ENCODE results near the gene UTP11. TPM values are rescaled to one million over a fixed set of nuclear protein-coding genes. Genes with fewer than 3 reads are reported as not detected.

UTP11 gene
- total RNA-seq, 1 donor from 2014 or later, result 39.6 TPM

DNA sequence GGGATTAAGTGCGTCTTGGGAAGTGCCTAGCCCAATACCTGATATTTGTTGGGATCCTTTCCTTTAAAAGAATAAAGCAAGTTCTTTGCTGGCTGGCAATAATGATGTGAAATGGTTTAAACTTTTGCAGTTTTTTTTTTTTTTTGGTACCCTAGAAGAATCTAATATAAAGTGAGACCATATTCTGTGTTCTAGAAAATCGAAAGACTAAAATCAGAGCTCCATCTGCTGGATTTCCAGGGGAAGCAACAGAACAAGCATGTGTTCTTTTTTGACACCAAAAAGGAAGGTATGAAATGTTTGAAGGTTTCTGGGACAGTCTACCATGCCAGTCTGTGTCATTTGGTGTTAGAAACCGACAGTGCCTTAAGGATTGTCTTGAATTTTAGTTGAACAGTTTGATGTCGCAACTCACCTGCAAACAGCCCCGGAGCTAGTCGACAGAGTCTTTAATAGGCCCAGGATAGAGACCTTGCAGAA lies 6.4 kb downstream of the UTP11 start:
- no peak overlapping the region for H3K27ac ChIP-seq (replicated peaks)
- H3K4me1 ChIP-seq, result peaks cover 63% of the 10 kb centered on the region
- H3K27me3 ChIP-seq (ENCODE audit: low read depth), result no peaks in the 10 kb centered on the region
- no peaks in the 10 kb centered on the region for H3K9me3 ChIP-seq (replicated peaks)
- TF ChIP-seq, protein P1, sequence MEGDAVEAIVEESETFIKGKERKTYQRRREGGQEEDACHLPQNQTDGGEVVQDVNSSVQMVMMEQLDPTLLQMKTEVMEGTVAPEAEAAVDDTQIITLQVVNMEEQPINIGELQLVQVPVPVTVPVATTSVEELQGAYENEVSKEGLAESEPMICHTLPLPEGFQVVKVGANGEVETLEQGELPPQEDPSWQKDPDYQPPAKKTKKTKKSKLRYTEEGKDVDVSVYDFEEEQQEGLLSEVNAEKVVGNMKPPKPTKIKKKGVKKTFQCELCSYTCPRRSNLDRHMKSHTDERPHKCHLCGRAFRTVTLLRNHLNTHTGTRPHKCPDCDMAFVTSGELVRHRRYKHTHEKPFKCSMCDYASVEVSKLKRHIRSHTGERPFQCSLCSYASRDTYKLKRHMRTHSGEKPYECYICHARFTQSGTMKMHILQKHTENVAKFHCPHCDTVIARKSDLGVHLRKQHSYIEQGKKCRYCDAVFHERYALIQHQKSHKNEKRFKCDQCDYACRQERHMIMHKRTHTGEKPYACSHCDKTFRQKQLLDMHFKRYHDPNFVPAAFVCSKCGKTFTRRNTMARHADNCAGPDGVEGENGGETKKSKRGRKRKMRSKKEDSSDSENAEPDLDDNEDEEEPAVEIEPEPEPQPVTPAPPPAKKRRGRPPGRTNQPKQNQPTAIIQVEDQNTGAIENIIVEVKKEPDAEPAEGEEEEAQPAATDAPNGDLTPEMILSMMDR (IDR thresholded peaks at IDR 0.05; ENCODE audit: borderline replicate concordance), result peak; percentile 66
- intact Hi-C loops (cut with micrococcal nuclease), result no loop called here
- no peak for DNase-seq
- no peak overlapping the region for H3K4me3 ChIP-seq
- peaks cover 76% of the 10 kb centered on the region for H3K36me3 ChIP-seq

DNA sequence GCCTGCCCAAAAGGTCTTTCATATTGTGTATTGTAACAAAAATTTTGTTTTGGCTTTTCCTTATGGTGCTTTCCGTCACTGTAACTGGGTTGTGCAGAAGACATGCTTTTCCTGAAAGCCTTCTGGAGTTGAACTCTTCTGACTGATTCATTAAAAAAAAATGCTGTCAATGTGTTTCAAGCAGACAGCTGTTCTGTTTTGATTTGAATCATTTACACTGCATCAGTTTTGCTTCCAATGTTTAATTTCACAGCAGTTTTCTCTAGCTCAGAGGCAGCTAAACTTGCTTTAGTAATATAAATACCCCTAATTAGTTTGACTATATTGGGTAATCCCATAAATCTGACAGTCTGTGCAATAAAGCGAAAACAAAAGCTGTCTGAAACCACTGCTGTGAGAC lies 7.9 kb downstream of the UTP11 start:
- Histone ChIP-seq H3K4me3 (no peak overlapping the region), H3K4me1 (peaks cover 48% of the 10 kb centered on the region), H3K27me3 (ENCODE audit: low read depth) (no peaks in the 10 kb centered on the region), H3K9me3 (replicated peaks) (no peaks in the 10 kb centered on the region), H3K36me3 (peaks cover 89% of the 10 kb centered on the region), H3K27ac (replicated peaks) (no peak overlapping the region)
- intact Hi-C loops (cut with micrococcal nuclease), result no loop called here
- TF ChIP-seq, protein P1 (IDR thresholded peaks at IDR 0.05; ENCODE audit: borderline replicate concordance), result no peak
- no peak for DNase-seq

DNA sequence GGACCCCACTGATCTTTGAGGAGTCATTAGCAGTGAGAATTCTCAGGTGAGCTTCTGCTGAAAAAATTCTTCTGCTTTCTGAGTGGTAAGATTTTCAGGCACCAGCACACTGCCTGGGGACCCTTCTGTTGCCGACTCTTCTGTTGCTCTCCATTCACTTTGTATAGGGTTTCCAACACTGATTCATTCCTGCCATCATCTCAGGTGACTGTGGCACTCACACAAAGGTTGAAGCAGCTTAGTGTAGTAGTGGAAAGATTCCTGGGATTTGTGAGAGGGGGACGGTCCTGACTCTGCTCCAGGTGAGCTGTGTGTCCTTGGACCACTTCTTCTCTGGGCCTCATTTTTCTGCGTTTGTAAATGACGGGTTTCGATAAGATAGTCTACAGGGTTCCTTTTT lies 9.4 kb downstream of the UTP11 start:
- TF ChIP-seq, protein P1 (IDR thresholded peaks at IDR 0.05; ENCODE audit: borderline replicate concordance), result no peak
- intact Hi-C loops (cut with micrococcal nuclease), result no loop called here
- no peak overlapping the region for H3K27ac ChIP-seq (replicated peaks)
- H3K4me3 ChIP-seq, result no peak overlapping the region
- no peaks in the 10 kb centered on the region for H3K9me3 ChIP-seq (replicated peaks)
- peaks cover 32% of the 10 kb centered on the region for H3K4me1 ChIP-seq
- no peak for DNase-seq
- no peaks in the 10 kb centered on the region for H3K27me3 ChIP-seq (ENCODE audit: low read depth)
- peaks cover 93% of the 10 kb centered on the region for H3K36me3 ChIP-seq

DNA sequence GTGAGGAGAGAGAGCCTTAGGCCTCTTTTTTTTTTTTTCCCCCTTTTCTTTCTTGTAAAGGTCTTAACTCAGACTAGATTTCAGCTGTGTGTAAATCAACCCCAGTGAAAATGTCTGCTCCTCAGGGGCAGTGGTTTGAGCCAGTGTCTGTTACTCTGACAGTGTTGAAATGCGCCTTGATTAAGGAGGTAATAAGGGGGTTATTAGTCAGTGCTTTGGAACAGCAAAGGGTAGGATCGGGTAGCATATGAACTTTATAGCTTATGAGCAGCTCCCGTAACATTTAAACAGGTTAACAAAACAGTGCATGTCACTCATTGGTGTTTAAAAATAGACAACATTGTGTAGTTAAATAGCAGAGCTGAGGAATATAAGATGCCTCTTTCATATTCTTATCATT lies 10.3 kb downstream of the UTP11 start:
- no peaks in the 10 kb centered on the region for H3K27me3 ChIP-seq (ENCODE audit: low read depth)
- intact Hi-C loops (cut with micrococcal nuclease), result no loop called here
- DNase-seq, result no peak
- H3K9me3 ChIP-seq (replicated peaks), result no peaks in the 10 kb centered on the region
- no peak overlapping the region for H3K4me3 ChIP-seq
- H3K27ac ChIP-seq (replicated peaks), result no peak overlapping the region
- peaks cover 84% of the 10 kb centered on the region for H3K36me3 ChIP-seq
- TF ChIP-seq, protein P1 (IDR thresholded peaks at IDR 0.05; ENCODE audit: borderline replicate concordance), result no peak
- H3K4me1 ChIP-seq, result peaks cover 24% of the 10 kb centered on the region

DNA sequence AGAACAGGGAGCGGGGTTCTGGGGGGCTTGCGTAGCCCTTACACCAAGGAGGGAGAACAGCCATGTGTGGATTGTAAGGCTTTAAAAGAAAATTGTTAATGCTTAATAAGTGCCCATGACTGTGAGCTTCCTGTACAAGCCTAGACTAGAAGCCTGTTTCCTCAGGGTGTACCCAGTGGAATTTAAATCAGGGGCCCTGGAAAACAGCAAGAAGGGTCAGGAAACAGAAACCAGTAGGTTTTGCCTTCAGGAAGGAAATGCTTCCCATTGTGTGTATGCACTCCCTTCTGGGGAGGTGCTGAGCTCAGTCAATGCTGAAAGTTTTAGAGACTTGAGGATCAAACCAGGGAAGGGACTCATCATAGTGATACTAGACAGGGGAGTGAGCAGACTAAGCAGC lies 12.7 kb downstream of the UTP11 start:
- Histone ChIP-seq H3K9me3 (replicated peaks) (no peaks in the 10 kb centered on the region), H3K4me3 (no peak overlapping the region), H3K27me3 (ENCODE audit: low read depth) (no peaks in the 10 kb centered on the region), H3K36me3 (peaks cover 60% of the 10 kb centered on the region), H3K27ac (replicated peaks) (no peak overlapping the region), H3K4me1 (peaks cover 34% of the 10 kb centered on the region)
- intact Hi-C loops (cut with micrococcal nuclease), result no loop called here
- TF ChIP-seq, protein P1 (IDR thresholded peaks at IDR 0.05; ENCODE audit: borderline replicate concordance), result no peak
- DNase-seq, result no peak
